ENCODE data around the gene TAMM41. TPM values are rescaled to one million over a fixed set of nuclear protein-coding genes. Genes with fewer than 3 reads are reported as not detected.
"Not testable (repeated sequence)": the region's sequence is repeated elsewhere in the genome, so short reads cannot be mapped to it uniquely, and the experiment has no call there.

TAMM41 gene
- polyA plus RNA-seq (ENCODE audit: insufficient read length in 3 of 3), result 10 to 100 TPM; 16.7 to 19.1 (median 17.3) TPM

GRCh38 chr3:11846281-11847266 lies at the start of gene TAMM41:
Gene TAMM41, minus strand, starts transcription at chr3:11846885. Its CDS starts 249 bp downstream, at chr3:11846636.
- peak; percentile 60 to 77 (median 67) for DNase-seq (ENCODE audit: low read depth in 3 of 3, low spot score in 2 of 3)

- DNase-seq (ENCODE audit: low read depth in 3 of 3, low spot score in 2 of 3), result no peak
These were observed 32.2 kb upstream of the TAMM41 start for GRCh38 chr3:11878837-11879236.

- not testable (repeated sequence) for DNase-seq (ENCODE audit: low read depth in 3 of 3, low spot score in 2 of 3)
These were observed 28.0 kb upstream of the TAMM41 start for GRCh38 chr3:11874707-11875106.

- DNase-seq (ENCODE audit: low read depth in 3 of 3, low spot score in 2 of 3), result not testable (repeated sequence)
These were observed 17.1 kb upstream of the TAMM41 start for GRCh38 chr3:11863739-11864138.

- not testable (repeated sequence) for DNase-seq (ENCODE audit: low read depth in 3 of 3, low spot score in 2 of 3)
These were observed 15.9 kb upstream of the TAMM41 start for GRCh38 chr3:11862584-11862983.

GRCh38 chr3:11862145-11862544 lies 15.5 kb upstream of the TAMM41 start:
- not testable (repeated sequence) for DNase-seq (ENCODE audit: low read depth in 3 of 3, low spot score in 2 of 3)

- not testable (repeated sequence) for DNase-seq (ENCODE audit: low read depth in 3 of 3, low spot score in 2 of 3)
These were observed 13.5 kb upstream of the TAMM41 start for GRCh38 chr3:11860213-11860612.

- no peak for DNase-seq (ENCODE audit: low read depth in 3 of 3, low spot score in 2 of 3)
These were observed 6.8 kb upstream of the TAMM41 start for GRCh38 chr3:11853450-11853849.

- DNase-seq (ENCODE audit: low read depth in 3 of 3, low spot score in 2 of 3), result no peak
These were observed 3.3 kb upstream of the TAMM41 start for GRCh38 chr3:11850003-11850402.

- no peak for DNase-seq (ENCODE audit: low read depth in 3 of 3, low spot score in 2 of 3)
These were observed 922 bp upstream of the TAMM41 start for GRCh38 chr3:11847607-11848006.

- peak in 1 of 3 donors; percentile 3 for DNase-seq (ENCODE audit: low read depth in 3 of 3, low spot score in 2 of 3)
These were observed 1.0 kb downstream of the TAMM41 start for GRCh38 chr3:11845651-11846050.

GRCh38 chr3:11844891-11845290 lies 1.8 kb downstream of the TAMM41 start:
- no peak for DNase-seq (ENCODE audit: low read depth in 3 of 3, low spot score in 2 of 3)

GRCh38 chr3:11835028-11835639 lies 11.6 kb downstream of the TAMM41 start:
- no peak for DNase-seq (ENCODE audit: low read depth in 3 of 3, low spot score in 2 of 3)

- no peak for DNase-seq (ENCODE audit: low read depth in 3 of 3, low spot score in 2 of 3)
These were observed 13.4 kb downstream of the TAMM41 start for GRCh38 chr3:11832981-11833905.

- no peak for DNase-seq (ENCODE audit: low read depth in 3 of 3, low spot score in 2 of 3)
These were observed 17.3 kb downstream of the TAMM41 start for GRCh38 chr3:11829416-11829815.

GRCh38 chr3:11826628-11827265 lies 19.9 kb downstream of the TAMM41 start:
- no peak for DNase-seq (ENCODE audit: low read depth in 3 of 3, low spot score in 2 of 3)

GRCh38 chr3:11825301-11825700 lies 21.4 kb downstream of the TAMM41 start:
- DNase-seq (ENCODE audit: low read depth in 3 of 3, low spot score in 2 of 3), result no peak

GRCh38 chr3:11820531-11821041 lies 26.1 kb downstream of the TAMM41 start:
- DNase-seq (ENCODE audit: low read depth in 3 of 3, low spot score in 2 of 3), result no peak

- DNase-seq (ENCODE audit: low read depth in 3 of 3, low spot score in 2 of 3), result no peak
These were observed 27.5 kb downstream of the TAMM41 start for GRCh38 chr3:11819146-11819689.

- no peak for DNase-seq (ENCODE audit: low read depth in 3 of 3, low spot score in 2 of 3)
These were observed 28.7 kb downstream of the TAMM41 start for GRCh38 chr3:11818033-11818432.

Data from right renal cortex interstitium (tissue), 3 donors.